Endothelial cell of umbilical vein (primary cell): ENCODE results near the gene SLC7A7. TPM values are rescaled to one million over a fixed set of nuclear protein-coding genes. Genes with fewer than 3 reads are reported as not detected.
A peak's percentile ranks its signal among the peaks of the same experiment; 100 is the strongest.
"Not testable (repeated sequence)": the region's sequence is repeated elsewhere in the genome, so short reads cannot be mapped to it uniquely, and the experiment has no call there.

Experiments used
- BruUV-seq: library from RNA; stranded (reverse); fragments of 400-500 nt; replicated peaks from 2 replicates; lab custom pipeline; 2021; lab: Mats Ljungman, UMichigan
- CTCF ChIA-PET: fragments of 300-600, 350-600 bp; sonication (Branson Sonifier 250); formaldehyde crosslinking; loops from one replicate; lab custom pipeline; 2021; ENCODE audit warnings: antibody characterized with exemption, inconsistent platforms; lab: Charles Lee
- POLR2A ChIA-PET: fragments of 300-600, 350-600 bp; sonication (Branson Sonifier 250); formaldehyde crosslinking; loops from one replicate; lab custom pipeline; 2021; ENCODE audit warnings: antibody characterized with exemption, inconsistent platforms; lab: Charles Lee
- DNase-seq: peaks from one replicate; pipeline ENCODE4 v3.0.0-alpha.2; 2011; ENCODE audit warnings: low read depth, low spot score
- FAIRE-seq: peaks from 2 replicates; lab custom pipeline; 2011; peaks lifted over from hg19 to GRCh38; lab: Jason Lieb, UNC
- H2AFZ ChIP-seq: 2 replicates; pipeline ENCODE4 v1.6.0; 2012; ENCODE audit warnings: low read depth, low read length, control low read depth, inconsistent platforms
- H3K27ac ChIP-seq: 2 replicates; pipeline ENCODE4 v1.5.1; 2011; ENCODE audit warnings: low read depth, mild to moderate bottlenecking, control low read depth, low read length, moderate library complexity; ENCODE audit not compliant: insufficient read depth
- H3K27me3 ChIP-seq, 2 experiments: 2 replicates each; pipeline versions ENCODE4 v1.6.0 to v1.6.1; 2011; ENCODE audit warnings: low read length in 2 of 2, mixed read lengths in 1 of 2; ENCODE audit not compliant: control insufficient read depth in 2 of 2, insufficient read depth in 2 of 2
- H3K36me3 ChIP-seq, 2 experiments: 2 replicates in 1 of 2; 3 replicates in 1 of 2; pipeline ENCODE4 v1.5.1; 2011; ENCODE audit warnings: low read length in 2 of 2, mild to moderate bottlenecking in 1 of 2, moderate library complexity in 1 of 2; ENCODE audit not compliant: control insufficient read depth in 2 of 2, insufficient read depth in 2 of 2; ENCODE audit errors: extremely low read depth in 1 of 2
- H3K4me1 ChIP-seq: 3 replicates; pipeline ENCODE4 v1.5.1; 2011; ENCODE audit warnings: mild to moderate bottlenecking, low read length; ENCODE audit not compliant: control insufficient read depth, insufficient read depth; ENCODE audit errors: extremely low read depth
- H3K4me2 ChIP-seq: 2 replicates; pipeline ENCODE4 v1.6.1; 2011; ENCODE audit warnings: low read length, control low read depth, mixed read lengths; ENCODE audit not compliant: insufficient read depth
- H3K4me3 ChIP-seq, 3 experiments: fragments of 200-600 bp in 1 of 3; sonication (generic), shearing (Covaris generic) in 1 of 3; replicated peaks in 1 of 3; 2 replicates each; pipeline ENCODE4 v1.5.1; 2011 to 2016; ENCODE audit warnings: control low read depth in 3 of 3, low read length in 3 of 3, mild to moderate bottlenecking in 2 of 3, inconsistent platforms in 1 of 3, low read depth in 1 of 3, moderate library complexity in 1 of 3; ENCODE audit not compliant: insufficient read depth in 1 of 3
- H3K79me2 ChIP-seq: 2 replicates; pipeline ENCODE4 v1.6.0; 2012; ENCODE audit warnings: low read length, inconsistent platforms; ENCODE audit not compliant: control insufficient read depth, insufficient read depth
- H3K9ac ChIP-seq: replicated peaks from 2 replicates; pipeline ENCODE3; 2011; ENCODE audit warnings: low read length, control low read depth; ENCODE audit not compliant: insufficient read depth; ENCODE audit errors: extremely low read depth
- H3K9me1 ChIP-seq: replicated peaks from 3 replicates; pipeline ENCODE4 v1.6.0; 2011; ENCODE audit warnings: mild to moderate bottlenecking, low read length; ENCODE audit not compliant: control insufficient read depth, insufficient read depth; ENCODE audit errors: extremely low read depth
- H3K9me3 ChIP-seq: replicated peaks from 2 replicates; pipeline ENCODE4 v1.5.1; 2012; ENCODE audit warnings: low read length, inconsistent platforms; ENCODE audit not compliant: control insufficient read depth, insufficient read depth
- H4K20me1 ChIP-seq: replicated peaks from 2 replicates; pipeline ENCODE3; 2011; ENCODE audit warnings: mild to moderate bottlenecking, low read length; ENCODE audit not compliant: control insufficient read depth, insufficient read depth; ENCODE audit errors: extremely low read depth
- EZH2 ChIP-seq: IDR thresholded peaks from 2 replicates; pipeline ENCODE4 v1.6.1; 2012; ENCODE audit warnings: borderline replicate concordance, low read depth, mild to moderate bottlenecking, moderate library complexity, low read length, inconsistent platforms; ENCODE audit not compliant: severe bottlenecking
- FOS ChIP-seq: IDR thresholded peaks from 2 replicates; pipeline ENCODE4 v1.6.1; 2011; ENCODE audit warnings: mild to moderate bottlenecking, low read length, moderate library complexity, borderline replicate concordance; ENCODE audit not compliant: insufficient read depth
- GATA2 ChIP-seq: IDR thresholded peaks from 2 replicates; pipeline ENCODE4 v1.7.0; 2011; ENCODE audit warnings: low read depth, mild to moderate bottlenecking, moderate library complexity, mixed read lengths, low read length; ENCODE audit not compliant: insufficient read length, insufficient read depth
- JUN ChIP-seq: IDR thresholded peaks from 2 replicates; pipeline ENCODE4 v1.6.1; 2011; ENCODE audit warnings: borderline replicate concordance, low read depth; ENCODE audit not compliant: insufficient read length, insufficient read depth
- MYC ChIP-seq: IDR thresholded peaks from one replicate; pipeline ENCODE4 v1.6.1; 2011; ENCODE audit warnings: mild to moderate bottlenecking, low read depth, low read length
- POLR2A ChIP-seq: IDR thresholded peaks from 2 replicates; pipeline ENCODE4 v1.6.1; 2012; ENCODE audit warnings: low read depth, mild to moderate bottlenecking, control low read depth, low read length
- POLR2AphosphoS5 ChIP-seq: IDR thresholded peaks from 2 replicates; pipeline ENCODE4 v1.6.1; 2012; ENCODE audit warnings: low read depth, mild to moderate bottlenecking, control low read depth, low read length, moderate library complexity; ENCODE audit not compliant: insufficient read depth
- dilution Hi-C: fragments of 300-500 bp; cut with MboI; formaldehyde crosslinking; loops from one replicate; pipeline ENCODE4 v1.15.0; 2019; ENCODE audit warnings: low sequenced_read_pairs; ENCODE audit not compliant: extremely low pct_ligation_motif_present
- intact Hi-C: fragments of 100-400 bp; cut with micrococcal nuclease; formaldehyde crosslinking; loops from one replicate; pipeline ENCODE4 v1.10.0; 2022
- polyA plus RNA-seq, 4 experiments: library from polyadenylated mRNA; depleted of rRNA in 3 of 4; stranded (reverse) in 3 of 4; unstranded in 1 of 4; fragments of >200 nt; gene quantifications; 2 replicates each; pipeline versions ENCODE4 v1.2.1 to v1.2.3, GENCODE V29; 2011 to 2012; ENCODE audit warnings: missing spikeins in 1 of 4
- total RNA-seq: library from RNA; stranded (reverse); gene quantifications from 2 replicates; pipeline ENCODE4 v1.2.3, GENCODE V29; 2021
- TF ChIP-seq, protein P1 (sequence below), 2 donors: IDR thresholded peaks; 1 replicate in 1 of 2; 2 replicates in 1 of 2; pipeline ENCODE4 v1.5.1; 2011; ENCODE audit warnings: low read length in 2 of 2, mild to moderate bottlenecking in 2 of 2, moderate library complexity in 2 of 2, control low read depth in 1 of 2, inconsistent platforms in 1 of 2, low read depth in 1 of 2; ENCODE audit not compliant: insufficient read depth in 1 of 2; ENCODE audit errors: extremely low read depth in 1 of 2
- TF ChIP-seq, protein P2 (sequence below): IDR thresholded peaks from 2 replicates; pipeline ENCODE4 v1.6.1; 2011; ENCODE audit not compliant: insufficient read depth, insufficient read length

Gene SLC7A7
- total and polyA plus RNA-seq, 2 donors (not counting 3 experiments of a cell fraction or from before 2014, with no cell fraction given): 22.5 to 94.0 TPM

DNA sequence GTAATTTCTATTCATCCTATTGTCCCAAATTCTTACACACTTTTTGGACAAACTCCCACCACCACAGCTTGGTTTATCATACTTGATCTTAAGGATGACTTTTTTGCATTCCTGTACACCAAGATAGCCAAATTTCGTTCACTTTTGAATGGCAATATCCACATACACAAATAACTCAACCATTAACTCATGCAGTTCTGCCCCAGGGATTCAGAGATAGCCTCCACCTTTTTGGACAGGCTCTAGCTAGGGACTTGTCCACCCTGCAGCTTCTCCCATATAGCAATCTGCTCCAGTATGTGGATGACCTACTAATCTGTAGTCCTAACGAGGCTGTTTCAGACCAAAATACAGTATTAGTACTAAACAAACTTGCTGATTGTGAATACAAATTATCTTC is 81.4 kb downstream of the SLC7A7 start:
- Histone ChIP-seq H2AFZ (peak overlapping the region; percentile 1), H3K9me1 (no peaks in the 10 kb centered on the region), H3K4me3 (no peak overlapping the region), H3K27ac (no peak overlapping the region), H3K36me3 (no peaks in the 10 kb centered on the region), H3K4me2 (no peak overlapping the region), H3K9ac (no peak overlapping the region), H3K79me2 (no peaks in the 10 kb centered on the region), H3K27me3 (no peaks in the 10 kb centered on the region), H3K4me1 (peaks cover 4% of the 10 kb centered on the region), H4K20me1 (no peaks in the 10 kb centered on the region), H3K9me3 (no peaks in the 10 kb centered on the region)
- no peak for TF ChIP-seq POLR2AphosphoS5
- TF ChIP-seq GATA2: no peak
- no peak for TF ChIP-seq FOS
- TF ChIP-seq JUN: no peak
- TF ChIP-seq EZH2: no peak
- TF ChIP-seq, protein P1, sequence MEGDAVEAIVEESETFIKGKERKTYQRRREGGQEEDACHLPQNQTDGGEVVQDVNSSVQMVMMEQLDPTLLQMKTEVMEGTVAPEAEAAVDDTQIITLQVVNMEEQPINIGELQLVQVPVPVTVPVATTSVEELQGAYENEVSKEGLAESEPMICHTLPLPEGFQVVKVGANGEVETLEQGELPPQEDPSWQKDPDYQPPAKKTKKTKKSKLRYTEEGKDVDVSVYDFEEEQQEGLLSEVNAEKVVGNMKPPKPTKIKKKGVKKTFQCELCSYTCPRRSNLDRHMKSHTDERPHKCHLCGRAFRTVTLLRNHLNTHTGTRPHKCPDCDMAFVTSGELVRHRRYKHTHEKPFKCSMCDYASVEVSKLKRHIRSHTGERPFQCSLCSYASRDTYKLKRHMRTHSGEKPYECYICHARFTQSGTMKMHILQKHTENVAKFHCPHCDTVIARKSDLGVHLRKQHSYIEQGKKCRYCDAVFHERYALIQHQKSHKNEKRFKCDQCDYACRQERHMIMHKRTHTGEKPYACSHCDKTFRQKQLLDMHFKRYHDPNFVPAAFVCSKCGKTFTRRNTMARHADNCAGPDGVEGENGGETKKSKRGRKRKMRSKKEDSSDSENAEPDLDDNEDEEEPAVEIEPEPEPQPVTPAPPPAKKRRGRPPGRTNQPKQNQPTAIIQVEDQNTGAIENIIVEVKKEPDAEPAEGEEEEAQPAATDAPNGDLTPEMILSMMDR (IDR thresholded peaks at IDR 0.05; ENCODE audit: extremely low read depth in 1 of 2, insufficient read depth in 1 of 2, low read depth in 1 of 2, low read length in 2 of 2): no peak
- TF ChIP-seq MYC: no peak
- TF ChIP-seq, protein P2, sequence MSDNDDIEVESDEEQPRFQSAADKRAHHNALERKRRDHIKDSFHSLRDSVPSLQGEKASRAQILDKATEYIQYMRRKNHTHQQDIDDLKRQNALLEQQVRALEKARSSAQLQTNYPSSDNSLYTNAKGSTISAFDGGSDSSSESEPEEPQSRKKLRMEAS: no peak
- no peak for TF ChIP-seq POLR2A
- dilution Hi-C loops (no loop called here), intact Hi-C loops (no loop called here)
- ChIA-PET CTCF (no interaction called here), POLR2A (no interaction called here)
- no TSS peak for BruUV-seq
- FAIRE-seq (no peak), DNase-seq (no peak)

DNA sequence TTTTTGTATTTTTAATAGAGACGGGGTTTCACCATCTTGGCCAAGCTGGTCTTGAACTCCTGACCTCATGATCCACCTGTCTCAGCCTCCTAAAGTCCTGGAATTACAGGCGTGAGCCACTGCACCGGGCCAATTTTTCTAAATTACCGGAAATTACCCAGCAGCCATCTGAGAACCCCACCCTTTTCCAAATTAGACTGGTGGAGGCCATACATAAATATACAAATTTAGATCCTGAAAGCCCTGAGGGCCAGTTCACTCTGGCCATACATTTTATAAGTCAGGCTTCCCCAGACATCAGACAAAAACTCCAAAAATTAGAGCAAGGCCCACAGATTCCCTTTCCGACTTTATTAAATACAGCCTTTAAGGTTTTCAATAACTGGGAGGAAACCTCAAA is 83.2 kb downstream of the SLC7A7 start:
- H3K9me1 ChIP-seq, DNase-seq, H3K79me2 ChIP-seq, H3K4me1 ChIP-seq, H4K20me1 ChIP-seq, H3K4me2 ChIP-seq, H3K27ac ChIP-seq, H2AFZ ChIP-seq, H3K4me3 ChIP-seq, POLR2A ChIA-PET, H3K36me3 ChIP-seq, H3K9ac ChIP-seq, BruUV-seq, FAIRE-seq, H3K27me3 ChIP-seq, dilution Hi-C loops, H3K9me3 ChIP-seq, intact Hi-C loops: not testable (repeated sequence)
- CTCF ChIA-PET: interaction anchor here (0.9 to 1.0 kb wide), 2 partner anchors 12 to 74 kb away, joined by 3 to 4 read pairs; no protein-coding TSS in a partner anchor
